HUDEP-2 (cell line): ENCODE measurements around the gene PAX5.

Experiments used
- DNase-seq, 76 experiments: peaks; one replicate each; lab custom pipeline; 2025; ENCODE audit not compliant: unreplicated experiment in 76 of 76; lab: John Stamatoyannopoulos, UW

PAX5 gene

GRCh38 chr9:36789886-36790285 is 244.2 kb downstream of the PAX5 start:
- DNase-seq: no peak

DNA sequence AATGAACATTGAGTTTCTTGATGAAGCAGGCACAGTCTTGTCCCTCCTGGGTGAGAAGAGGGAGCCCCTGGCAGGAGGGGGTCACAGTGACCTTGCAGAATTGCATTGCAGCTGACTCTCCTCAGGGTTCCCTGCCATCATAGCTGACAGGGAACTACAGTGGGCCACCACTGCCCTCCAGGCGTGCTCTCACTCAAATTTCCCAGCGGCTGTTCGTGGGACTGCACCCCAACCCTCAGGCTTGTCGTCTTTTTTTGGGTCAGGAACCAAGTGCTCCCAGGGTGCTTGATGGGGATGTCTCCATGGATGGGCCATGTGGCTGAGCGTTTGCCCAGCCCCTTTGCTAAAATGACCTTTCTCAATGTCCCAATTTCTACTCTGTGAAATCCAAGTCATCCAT is 245.5 kb downstream of the PAX5 start:
- DNase-seq: peak in 2 of 76 experiments; percentile 7 to 8

DNA sequence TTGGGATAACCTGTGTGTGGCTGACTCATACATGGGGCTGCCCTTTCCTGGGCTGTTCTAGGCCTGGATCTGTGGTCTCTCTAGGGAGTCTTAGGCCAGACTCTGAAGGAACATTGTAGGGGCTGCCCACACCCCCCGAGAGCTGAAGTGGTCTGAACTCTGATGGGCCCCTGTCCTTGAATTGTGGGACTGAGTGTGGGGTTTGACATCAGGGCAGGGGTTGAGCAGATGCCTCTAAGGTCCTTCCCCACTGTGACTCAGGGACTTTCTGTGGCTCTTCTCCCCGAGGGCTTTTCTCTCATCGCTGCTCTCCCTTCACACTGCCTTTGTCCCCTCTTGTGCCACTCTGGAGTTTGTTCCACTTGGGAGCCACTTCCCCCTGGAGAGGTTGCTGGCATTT is 246.4 kb downstream of the PAX5 start:
- DNase-seq: no peak
